Stimulated activated CD8-positive, alpha-beta memory T cell treated with anti-CD3 and anti-CD28 coated beads, Interleukin-4, amount 100 ng/mL, for 48 hours (primary cell): ENCODE data around the gene BCL2L12.

ENCODE experiments used
- DNase-seq: peaks from one replicate; pipeline ENCODE4 v3.0.0-alpha.2; 2020

Gene BCL2L12

GRCh38 chr19:49685845-49686332 is 20.2 kb downstream of the BCL2L12 start:
- DNase-seq, result no peak

DNA sequence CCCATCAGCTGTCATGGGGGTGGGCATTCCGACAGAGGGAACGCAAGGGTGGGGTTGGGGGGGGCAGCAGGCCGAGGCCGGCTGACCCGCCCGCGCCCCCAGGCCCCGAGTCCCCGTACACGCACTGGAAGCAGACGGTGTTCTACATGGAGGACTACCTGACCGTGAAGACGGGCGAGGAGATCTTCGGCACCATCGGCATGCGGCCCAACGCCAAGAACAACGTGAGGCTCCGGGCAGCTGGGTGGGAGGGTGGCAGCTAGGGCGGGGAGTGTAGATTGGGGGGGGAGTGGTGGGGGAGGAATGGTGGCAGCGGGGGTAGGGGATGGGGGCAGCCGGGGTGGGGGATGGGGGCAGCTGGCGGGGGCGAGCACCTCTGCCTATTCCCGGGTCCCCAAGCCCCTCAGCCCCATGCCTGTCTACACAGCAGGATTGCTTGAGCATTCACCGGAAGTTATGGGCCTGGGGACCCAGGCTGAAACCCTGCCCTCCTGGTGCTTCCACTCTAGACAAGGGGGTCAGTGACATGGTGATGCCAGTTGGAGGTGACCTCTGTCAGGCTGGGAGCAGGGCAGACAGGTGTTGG is 20.9 kb downstream of the BCL2L12 start:
- no peak for DNase-seq

DNA sequence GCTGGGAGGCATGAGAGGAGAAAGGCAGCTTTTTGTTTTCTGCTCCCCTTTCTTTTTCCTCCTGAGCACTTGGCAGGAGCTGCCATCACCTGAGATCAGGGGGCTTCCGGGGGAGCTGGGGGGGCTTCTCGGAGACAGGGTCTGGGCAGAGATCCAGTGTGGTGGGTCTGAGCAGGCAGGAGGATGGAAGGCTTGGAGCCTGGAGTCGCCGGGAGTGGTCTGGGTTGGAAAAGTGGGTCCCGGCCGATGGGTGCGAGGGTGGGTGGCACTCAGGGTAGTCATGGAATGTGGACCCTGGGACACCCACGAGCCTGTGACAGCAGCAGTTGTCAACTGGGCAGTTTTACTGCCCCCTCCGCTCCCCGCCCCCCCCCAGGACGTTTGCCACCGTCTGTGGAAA is 21.4 kb downstream of the BCL2L12 start:
- no peak for DNase-seq

DNA sequence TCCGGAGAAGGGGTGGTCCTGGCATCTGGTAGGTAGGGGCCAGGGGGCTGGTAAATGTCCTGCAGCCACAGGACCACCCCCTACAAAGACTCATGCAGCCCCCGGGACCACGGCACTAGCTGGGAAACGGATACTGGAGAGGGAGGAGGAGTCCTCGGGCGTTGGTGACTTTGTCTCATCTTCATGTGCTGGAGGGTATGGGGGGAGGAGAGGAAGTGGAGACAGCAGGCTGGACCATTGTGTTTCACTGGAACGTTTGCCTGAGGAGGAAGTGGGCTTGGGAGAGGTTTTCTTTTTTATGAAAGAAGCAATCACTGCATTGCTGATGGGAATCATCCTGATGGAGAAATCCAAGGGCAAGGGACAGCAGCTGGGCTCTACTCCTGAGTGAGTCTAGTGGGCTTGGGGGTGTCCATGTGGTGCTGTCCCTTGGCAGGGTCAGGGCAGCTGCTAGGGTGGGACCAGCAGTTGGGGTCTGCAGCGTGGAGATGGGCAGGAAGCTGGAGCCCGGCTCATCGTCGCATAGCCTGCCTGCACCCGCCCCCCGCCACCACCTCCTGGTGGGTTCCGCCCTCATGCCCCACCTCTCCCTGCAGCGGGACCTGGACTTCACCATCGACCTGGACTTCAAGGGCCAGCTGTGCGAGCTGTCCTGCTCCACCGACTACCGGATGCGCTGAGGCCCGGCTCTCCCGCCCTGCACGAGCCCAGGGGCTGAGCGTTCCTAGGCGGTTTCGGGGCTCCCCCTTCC is 22.0 kb downstream of the BCL2L12 start:
- DNase-seq, result no peak

- no peak for DNase-seq
Measured at GRCh38 chr19:49688531-49689132, 22.9 kb downstream of the BCL2L12 start.

GRCh38 chr19:49689133-49690078 is 23.7 kb downstream of the BCL2L12 start, which contains the start of gene ADM5:
TSS of gene ADM5 (plus strand) at chr19:49689594. CDS start at chr19:49689838, 244 bp downstream.
- peak; percentile 71 for DNase-seq

DNA sequence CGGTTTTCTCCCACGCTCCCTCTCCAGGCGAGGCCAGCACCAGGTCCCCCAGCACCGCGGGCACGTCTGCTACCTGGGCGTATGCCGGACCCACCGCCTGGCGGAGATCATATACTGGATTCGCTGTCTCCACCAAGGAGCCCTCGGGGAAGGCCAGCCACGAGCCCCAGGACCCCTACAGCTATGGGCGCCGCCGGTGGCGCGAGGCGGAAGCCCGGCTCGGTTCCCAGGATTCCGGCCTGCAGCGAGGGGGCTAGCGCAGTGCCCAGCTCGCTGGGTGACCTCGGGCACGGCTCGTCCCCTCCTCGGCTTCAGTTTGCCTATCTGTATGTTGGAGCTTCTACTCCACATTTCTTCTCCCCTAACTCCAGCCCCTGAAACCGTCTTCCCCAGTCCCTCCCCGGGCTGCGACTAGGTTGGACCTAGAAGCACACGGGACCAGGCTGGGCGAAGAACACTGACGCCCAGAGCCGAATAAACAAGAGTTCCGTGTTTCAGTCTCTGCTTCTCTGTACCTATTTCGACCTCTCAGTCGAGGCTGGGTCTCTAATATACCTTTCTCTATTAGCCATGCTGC is 24.4 kb downstream of the BCL2L12 start:
- DNase-seq, result no peak

GRCh38 chr19:49690656-49691242 is 25.0 kb downstream of the BCL2L12 start, which contains the start of gene CPT1C:
TSS of gene CPT1C (plus strand) at chr19:49691116. CDS start at chr19:49692253, 1,137 bp downstream.
- peak; percentile 80 for DNase-seq

DNA sequence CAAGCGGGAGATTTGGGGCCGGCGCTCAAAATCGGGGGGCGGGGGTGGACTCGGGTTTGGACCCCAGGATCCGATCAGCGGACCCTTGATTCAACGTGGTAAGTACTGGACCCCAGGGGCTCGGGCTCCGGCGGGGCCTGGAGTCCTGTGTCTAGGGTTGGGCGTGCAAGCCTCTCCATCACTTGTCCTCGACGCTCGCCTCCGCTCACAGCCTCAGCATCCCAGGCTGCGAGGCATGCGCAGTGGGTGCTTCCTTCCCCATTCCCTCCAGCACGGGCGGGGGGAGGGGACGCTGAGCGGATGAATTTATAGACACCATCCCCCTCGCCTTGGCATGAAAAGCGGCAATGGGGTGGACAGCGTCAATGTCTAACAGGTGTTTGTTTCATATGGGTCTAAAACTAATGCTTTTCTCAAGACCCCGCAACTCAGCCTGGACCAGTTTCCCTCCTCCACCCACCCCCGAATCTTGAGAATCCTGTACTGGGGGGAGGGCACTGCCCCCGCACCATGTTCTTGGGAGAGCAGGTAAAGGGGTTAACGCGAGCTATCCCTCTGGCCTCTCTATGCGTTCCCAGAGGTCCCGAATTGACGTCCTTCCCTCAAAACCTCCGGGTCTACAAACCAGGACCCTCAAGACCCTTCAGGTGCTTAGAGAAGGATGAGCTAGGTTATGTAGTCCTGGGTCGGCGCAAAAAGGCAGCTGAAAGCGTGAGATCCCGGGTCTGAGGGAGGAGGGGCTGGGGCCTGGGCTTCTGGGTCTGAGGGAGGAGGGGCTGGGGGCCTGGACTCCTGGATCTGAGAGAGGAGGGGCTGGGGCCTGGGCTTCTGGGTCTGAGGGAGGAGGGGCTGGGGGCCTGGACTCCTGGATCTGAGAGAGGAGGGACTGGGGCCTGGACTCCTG is 25.8 kb downstream of the BCL2L12 start:
- peak; percentile 66 for DNase-seq

DNA sequence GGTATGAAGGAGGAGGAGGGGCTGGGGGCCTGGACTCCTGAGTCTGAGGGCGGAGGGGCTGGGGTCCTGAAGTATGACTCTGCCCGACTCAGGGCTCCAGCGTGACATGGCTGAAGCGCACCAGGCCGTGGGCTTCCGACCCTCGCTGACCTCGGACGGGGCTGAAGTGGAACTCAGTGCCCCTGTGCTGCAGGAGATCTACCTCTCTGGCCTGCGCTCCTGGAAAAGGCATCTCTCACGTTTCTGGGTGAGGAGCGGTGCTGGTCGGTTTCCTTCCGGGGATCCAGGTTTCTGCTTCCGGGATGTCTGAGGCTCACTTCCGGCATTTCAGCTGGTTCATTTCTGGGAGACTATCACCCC is 26.4 kb downstream of the BCL2L12 start:
- DNase-seq, result no peak

GRCh38 chr19:49696115-49696514 is 30.4 kb downstream of the BCL2L12 start:
- DNase-seq, result no peak

DNA sequence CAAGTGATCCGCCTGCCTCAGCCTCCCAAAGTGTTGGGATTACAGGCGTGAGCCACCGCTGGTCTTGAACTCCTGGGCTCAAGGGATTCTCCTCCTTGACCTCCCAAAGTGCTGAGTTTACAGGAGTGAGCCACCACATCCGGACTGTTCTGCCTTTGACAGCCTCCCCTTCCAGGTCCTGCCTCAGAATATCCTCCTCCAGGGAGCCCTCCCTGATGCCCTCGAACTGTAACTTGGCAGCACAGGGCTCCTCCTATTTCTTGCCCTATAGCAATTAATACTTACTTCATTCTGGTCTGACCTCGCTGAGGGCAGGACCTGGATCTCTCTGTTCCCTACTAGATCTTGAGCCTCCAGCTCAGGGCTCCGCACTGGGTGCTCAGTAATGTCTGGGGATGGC is 31.1 kb downstream of the BCL2L12 start:
- DNase-seq, result no peak

DNA sequence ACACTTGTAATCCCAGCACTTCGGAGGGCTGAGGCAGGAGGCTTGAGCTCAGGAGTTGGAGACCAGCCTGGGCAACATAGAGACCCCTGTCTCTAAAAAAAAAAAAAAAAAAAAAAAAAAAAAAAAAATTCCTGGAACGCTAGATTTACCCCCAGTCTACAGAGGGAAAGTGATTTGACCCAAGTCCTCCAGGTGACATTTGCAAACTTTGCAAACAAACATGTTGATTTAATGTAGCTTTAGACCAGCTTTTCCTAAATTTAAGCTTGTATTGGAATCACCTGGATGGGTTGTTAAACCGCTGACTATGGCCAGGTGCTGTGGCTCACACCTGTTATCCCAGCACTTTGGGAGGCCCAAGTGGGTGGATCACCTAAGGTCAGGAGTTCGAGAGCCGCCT is 33.6 kb downstream of the BCL2L12 start:
- no peak for DNase-seq

GRCh38 chr19:49700563-49700962 is 34.8 kb downstream of the BCL2L12 start:
- no peak for DNase-seq

GRCh38 chr19:49701271-49701786 is 35.6 kb downstream of the BCL2L12 start:
- DNase-seq, result peak; percentile 26

DNA sequence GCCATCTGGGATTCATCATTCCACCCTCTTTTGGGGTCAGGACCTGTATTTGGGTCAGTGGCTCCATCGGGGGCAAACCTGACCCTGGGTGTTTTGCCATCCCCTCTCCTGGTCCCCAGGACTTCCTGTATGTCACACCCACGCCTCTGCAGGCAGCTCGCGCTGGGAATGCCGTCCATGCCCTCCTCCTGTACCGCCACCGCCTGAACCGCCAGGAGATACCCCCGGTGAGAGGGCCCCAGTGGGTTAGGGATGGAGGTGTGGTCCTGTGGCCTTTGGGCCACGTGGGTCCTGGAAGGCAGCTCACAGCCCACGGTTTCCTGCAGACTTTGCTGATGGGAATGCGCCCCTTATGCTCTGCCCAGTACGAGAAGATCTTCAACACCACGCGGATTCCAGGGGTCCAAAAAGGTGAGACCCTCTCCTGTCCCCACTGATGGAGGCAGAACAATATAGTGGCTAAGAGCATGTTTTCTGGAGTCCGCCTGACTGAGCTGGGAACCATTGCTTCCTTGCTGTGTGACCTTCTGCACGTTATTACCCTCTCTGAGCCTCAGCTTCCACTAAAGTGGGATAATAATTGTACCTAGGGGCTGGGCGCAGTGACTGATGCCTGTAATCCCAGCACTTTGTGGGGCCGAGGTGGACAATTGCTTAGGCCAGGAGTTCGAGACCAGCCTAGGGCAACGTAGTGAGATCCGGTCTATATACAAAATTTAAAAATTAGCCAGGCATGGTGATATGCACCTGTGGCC is 39.3 kb downstream of the BCL2L12 start:
- DNase-seq, result no peak

DNA sequence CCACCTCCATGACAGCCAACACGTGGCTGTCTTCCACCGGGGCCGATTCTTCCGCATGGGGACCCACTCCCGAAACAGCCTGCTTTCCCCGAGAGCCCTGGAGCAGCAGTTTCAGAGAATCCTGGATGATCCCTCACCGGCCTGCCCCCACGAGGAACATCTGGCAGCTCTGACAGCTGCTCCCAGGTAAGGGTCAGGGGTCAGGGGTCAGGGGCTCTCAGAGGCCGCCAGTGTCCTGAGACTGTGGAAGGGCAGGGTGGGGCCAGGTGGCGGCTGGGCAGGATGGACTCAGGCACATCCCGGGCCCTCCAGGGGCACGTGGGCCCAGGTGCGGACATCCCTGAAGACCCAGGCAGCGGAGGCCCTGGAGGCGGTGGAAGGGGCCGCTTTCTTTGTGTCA is 40.2 kb downstream of the BCL2L12 start:
- DNase-seq, result no peak

DNA sequence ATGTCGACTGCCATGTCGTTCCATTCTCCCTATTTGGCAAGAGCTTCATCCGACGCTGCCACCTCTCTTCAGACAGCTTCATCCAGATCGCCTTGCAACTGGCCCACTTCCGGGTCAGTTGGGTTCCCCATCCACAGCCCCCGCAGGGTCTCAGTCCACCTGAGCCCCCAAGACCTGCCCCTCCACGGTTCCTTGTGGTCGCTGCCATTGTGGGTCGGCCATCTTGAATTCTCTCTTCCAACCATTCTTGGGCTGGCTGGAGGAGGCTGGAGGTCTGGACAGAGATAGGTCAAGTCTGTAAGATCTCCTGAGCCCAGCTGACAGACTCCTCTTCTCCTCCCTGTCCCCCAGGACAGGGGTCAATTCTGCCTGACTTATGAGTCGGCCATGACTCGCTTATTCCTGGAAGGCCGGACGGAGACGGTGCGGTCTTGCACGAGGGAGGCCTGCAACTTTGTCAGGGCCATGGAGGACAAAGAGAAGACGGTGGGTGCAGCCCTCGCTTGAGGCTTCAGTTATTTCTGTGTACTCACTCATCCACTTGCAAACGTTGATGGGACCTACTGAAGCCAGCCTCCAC is 44.7 kb downstream of the BCL2L12 start:
- no peak for DNase-seq

GRCh38 chr19:49712397-49712859 is 46.7 kb downstream of the BCL2L12 start:
- DNase-seq, result peak; percentile 34
